Transverse colon (tissue), 3 donors: ENCODE measurements around the gene SMC4.

Source experiments
- CTCF ChIP-seq, 5 experiments: fragments of 200-600 bp in 3 of 5; fragments of 450-650 bp in 2 of 5; sonication (generic) in 3 of 5; IDR thresholded peaks; 1 replicate in 2 of 5; 2 replicates in 3 of 5; pipeline ENCODE4 v1.5.1; 2016 to 2017; ENCODE audit warnings: antibody characterized with exemption in 5 of 5, inconsistent platforms in 3 of 5, mild to moderate bottlenecking in 2 of 5, moderate library complexity in 1 of 5
- POLR2A ChIP-seq: fragments of 450-650 bp; IDR thresholded peaks from one replicate; pipeline ENCODE4 v1.6.1; 2016; ENCODE audit warnings: antibody characterized with exemption, mild to moderate bottlenecking, moderate library complexity

DNA sequence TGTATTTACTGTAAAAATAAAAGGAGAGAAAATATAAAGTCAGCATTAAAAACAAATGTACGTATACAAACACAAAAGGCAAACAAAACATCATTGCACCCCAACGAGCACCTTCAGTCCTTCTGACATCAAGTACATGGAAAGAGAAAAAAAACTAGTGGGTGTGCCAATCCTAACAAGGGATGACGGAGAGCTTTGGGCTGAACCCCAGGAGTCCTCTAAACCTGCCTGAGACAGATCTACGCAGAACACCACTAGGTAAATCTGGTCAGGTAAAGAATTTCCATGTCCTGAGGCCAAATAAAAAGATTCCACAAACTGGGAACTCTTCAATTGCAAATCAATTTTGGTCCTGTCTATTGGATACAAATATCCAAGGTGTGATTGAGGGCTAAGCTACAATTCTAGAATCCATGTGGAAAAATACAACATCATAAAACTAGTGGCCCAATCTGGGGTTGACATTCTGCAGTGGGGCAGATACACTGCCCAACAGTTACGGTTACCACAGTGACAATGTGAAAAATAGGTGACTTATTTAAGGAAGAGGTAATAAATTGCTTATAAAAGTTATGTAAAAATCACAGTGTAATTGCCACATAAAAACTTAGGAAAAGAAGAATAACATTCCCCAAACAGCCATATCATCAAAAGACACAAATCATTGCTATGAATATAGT, 14.7 kb upstream of the SMC4 start:
- TF ChIP-seq POLR2A, result no peak
- TF ChIP-seq CTCF (IDR thresholded peaks at IDR 0.05), result peak in 1 of 5 experiments; percentile 11
